Epithelial cell of esophagus (primary cell): ENCODE data around the gene SPHK1.

Experiments
- DNase-seq: peaks from one replicate; pipeline ENCODE4 v3.0.0; 2010; ENCODE audit warnings: low read depth
- H3K4me3 ChIP-seq: 2 replicates; pipeline ENCODE4 v1.5.1; 2011; ENCODE audit warnings: mild to moderate bottlenecking, low read length, control low read depth
- TF ChIP-seq, protein P1 (sequence below): IDR thresholded peaks from 2 replicates; pipeline ENCODE4 v1.5.1; 2011; ENCODE audit warnings: low read depth, mild to moderate bottlenecking, low read length, control low read depth, inconsistent platforms; ENCODE audit not compliant: insufficient read depth; ENCODE audit errors: missing control alignments

SPHK1 gene, protein sequence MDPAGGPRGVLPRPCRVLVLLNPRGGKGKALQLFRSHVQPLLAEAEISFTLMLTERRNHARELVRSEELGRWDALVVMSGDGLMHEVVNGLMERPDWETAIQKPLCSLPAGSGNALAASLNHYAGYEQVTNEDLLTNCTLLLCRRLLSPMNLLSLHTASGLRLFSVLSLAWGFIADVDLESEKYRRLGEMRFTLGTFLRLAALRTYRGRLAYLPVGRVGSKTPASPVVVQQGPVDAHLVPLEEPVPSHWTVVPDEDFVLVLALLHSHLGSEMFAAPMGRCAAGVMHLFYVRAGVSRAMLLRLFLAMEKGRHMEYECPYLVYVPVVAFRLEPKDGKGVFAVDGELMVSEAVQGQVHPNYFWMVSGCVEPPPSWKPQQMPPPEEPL

DNA sequence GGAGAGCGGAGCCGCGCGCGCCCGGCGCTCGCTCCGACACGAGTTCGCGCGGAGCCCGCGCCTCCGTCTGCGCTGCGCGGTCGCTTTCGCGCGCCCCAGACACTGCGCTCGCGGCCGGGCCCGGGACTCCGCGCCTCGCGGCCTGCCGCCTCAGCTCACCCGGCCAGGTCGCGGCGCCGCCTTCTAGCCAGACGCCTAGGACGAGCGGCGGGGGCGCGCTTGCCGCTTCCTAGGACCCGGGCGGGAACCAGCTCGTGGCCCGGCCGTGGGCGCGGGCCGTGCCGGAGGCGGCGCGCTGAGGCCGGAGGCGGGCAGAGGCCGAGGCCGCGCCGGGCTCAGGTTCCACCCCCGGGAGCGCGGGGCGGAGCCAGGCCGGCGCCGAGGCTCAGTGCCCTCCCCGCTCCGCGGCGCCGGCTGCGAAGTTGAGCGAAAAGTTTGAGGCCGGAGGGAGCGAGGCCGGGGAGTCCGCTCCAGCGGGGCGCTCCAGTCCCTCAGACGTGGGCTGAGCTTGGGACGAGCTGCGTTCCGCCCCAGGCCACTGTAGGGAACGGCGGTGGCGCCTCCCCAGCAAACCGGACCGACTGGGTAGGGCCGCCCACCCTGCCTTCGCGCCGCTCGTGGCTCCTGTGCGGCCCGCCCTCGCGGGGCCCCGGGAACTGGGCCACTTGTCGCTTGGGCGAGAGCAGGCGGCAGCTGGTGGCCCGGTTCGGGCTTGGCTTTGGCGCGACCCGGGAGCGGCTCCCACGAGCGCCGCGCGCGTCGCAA lies at the start of gene SPHK1:
Gene SPHK1, plus strand, starts transcription at position 388 of the 765 bp plus-strand sequence. CDS start 1,036 bp downstream, outside the sequence.
- H3K4me3 ChIP-seq, result peak within 1 kb of the TSS; percentile 62
- TF ChIP-seq, protein P1, sequence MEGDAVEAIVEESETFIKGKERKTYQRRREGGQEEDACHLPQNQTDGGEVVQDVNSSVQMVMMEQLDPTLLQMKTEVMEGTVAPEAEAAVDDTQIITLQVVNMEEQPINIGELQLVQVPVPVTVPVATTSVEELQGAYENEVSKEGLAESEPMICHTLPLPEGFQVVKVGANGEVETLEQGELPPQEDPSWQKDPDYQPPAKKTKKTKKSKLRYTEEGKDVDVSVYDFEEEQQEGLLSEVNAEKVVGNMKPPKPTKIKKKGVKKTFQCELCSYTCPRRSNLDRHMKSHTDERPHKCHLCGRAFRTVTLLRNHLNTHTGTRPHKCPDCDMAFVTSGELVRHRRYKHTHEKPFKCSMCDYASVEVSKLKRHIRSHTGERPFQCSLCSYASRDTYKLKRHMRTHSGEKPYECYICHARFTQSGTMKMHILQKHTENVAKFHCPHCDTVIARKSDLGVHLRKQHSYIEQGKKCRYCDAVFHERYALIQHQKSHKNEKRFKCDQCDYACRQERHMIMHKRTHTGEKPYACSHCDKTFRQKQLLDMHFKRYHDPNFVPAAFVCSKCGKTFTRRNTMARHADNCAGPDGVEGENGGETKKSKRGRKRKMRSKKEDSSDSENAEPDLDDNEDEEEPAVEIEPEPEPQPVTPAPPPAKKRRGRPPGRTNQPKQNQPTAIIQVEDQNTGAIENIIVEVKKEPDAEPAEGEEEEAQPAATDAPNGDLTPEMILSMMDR, result no peak
- DNase-seq, result peak; percentile 88

DNA sequence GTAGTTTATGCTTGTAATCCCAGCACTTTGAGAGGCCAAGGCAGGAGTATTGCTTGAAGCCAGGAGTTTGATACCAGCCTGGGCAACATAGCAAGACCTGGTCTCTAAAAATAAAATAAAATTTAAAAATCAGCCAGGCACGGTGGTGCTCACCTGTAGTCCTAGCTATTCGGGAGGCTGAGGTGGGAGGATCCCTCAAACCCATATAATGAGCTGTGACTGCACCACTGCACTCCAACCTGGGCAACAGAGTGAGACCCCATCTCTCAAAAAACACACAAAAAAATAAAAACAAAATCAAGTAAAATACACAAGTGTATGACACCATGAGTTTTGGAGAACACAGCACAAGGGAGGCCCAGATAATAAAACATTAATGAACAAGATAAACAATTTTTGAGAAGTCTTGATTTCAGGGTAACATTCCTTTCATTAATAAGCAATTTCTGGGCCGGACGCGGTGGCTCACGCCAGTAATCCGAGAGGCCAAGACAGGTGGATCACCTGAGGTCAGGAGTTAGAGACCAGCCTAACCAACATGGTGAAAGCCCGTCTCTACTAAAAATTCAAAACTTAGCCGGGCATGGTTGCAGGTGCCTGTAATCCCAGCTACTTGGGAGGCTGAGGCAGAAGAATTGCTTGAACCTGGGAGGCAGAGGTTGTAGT lies 48.6 kb upstream of the SPHK1 start:
- DNase-seq, result no peak
- TF ChIP-seq, protein P1, result no peak
- H3K4me3 ChIP-seq, result no peak overlapping the region

DNA sequence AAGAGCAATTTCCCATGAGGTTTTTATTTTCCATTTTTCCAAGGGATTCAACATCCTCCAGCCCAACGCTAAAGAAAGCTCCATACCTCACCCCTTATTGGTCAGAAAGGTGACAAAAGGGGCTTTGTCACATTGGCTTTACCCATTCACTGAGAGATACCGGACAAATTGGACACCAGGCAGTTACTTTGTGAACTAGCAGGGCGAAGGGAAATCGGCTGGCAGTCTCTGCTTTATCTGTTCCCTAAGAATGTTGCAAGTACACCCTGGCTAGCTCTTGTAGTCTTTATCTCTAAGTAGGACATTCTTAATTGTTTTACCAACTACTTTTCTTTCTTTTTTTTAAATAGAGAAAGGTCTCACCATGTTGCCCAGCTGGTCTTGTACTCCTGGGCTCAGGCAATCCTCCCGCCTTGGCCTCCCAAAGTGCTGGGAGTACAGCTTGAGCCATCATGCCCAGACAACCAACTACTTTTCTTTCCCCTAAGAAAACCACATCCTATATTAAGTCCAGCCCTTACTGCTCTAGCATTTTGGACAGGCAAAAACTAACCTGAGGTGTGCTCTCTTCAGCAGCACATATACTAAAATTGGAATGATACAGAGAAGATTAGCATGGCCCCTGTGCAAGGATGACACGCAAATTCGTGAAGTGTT lies 47.5 kb upstream of the SPHK1 start:
- TF ChIP-seq, protein P1, result no peak

DNA sequence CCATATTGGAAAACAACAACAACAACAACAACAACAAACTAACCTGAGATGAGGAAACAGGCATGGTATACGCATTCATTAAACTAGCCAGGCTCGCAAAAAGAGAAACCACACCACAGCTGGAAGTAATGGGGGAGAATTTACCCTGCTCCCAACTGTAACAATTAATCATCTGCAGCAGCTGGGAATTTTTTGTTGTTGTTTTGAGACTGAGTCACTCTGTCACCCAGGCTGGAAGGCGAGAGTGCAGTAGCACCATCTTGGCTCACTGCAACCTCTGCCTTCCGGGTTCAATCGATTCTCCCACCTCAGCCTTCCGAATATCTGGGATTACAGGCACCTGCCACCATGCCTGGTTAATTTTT lies 47.0 kb upstream of the SPHK1 start:
- H3K4me3 ChIP-seq, result no peak overlapping the region
- TF ChIP-seq, protein P1, result no peak
- DNase-seq, result peak; percentile 17

More for the DNA sequence above, 47.5 kb upstream of the SPHK1 start:
- H3K4me3 ChIP-seq, result no peak overlapping the region
- no peak for DNase-seq

DNA sequence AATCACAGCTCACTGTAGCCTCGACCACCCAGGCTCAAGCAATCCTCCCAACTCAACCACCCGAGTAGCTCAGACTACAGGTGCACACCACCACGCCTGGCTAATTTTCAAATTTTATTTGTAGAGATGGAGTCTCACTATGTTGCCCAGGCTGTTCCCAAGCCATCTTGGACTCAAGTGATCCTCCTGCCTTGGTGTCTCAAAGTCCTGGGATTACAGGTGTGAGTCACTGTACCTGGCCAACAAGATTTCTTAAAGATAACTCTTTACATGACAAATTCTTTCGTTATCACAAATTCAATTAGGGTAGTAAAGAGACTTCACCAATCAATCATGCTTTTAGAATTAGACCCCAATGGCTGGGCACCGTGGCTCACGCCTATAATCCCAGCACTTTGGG lies 43.1 kb upstream of the SPHK1 start:
- no peak for DNase-seq
- TF ChIP-seq, protein P1, result no peak
- H3K4me3 ChIP-seq, result no peak overlapping the region

DNA sequence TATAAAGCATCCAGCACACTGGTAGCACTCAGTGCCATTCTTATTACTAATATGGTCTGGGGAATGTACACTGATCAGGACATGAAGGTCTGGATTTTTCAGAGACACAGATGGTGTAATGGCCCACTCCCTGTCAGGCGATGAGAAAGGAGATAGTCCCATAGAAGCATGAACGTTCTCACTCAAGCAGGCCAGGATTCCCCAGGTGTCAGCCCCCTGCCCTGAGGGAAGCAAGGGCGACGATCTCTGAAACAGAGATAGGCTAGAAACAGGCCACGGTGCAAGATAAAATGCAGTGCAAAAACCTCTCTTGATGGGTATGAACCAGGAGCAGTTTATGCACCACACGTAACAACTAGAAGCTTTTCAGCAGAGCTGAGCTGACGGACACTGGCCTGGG lies 41.3 kb upstream of the SPHK1 start:
- TF ChIP-seq, protein P1, result no peak
- no peak for DNase-seq
- no peak overlapping the region for H3K4me3 ChIP-seq
